SH-SY5Y (cell line): ENCODE measurements around the gene UXS1.

Experiments
- GATA2 ChIP-seq: IDR thresholded peaks from 2 replicates; pipeline ENCODE4 v1.6.1; 2011; ENCODE audit warnings: mild to moderate bottlenecking, low read depth, low read length
- GATA3 ChIP-seq: IDR thresholded peaks from 2 replicates; pipeline ENCODE4 v1.6.1; 2011; ENCODE audit warnings: low read depth, mild to moderate bottlenecking, low read length, moderate library complexity

- TF ChIP-seq GATA2 (no peak), GATA3 (no peak)
Measured at GRCh38 chr2:106108791-106109190, 85.3 kb downstream of the UXS1 start.
